NCI-H748 (cell line): ENCODE results near the gene SNRNP35.
"Not testable (repeated sequence)": the region's sequence is repeated elsewhere in the genome, so short reads cannot be mapped to it uniquely, and the experiment has no call there.

ENCODE experiments used
- DNase-seq: peaks from one replicate; lab custom pipeline; 2025; ENCODE audit not compliant: unreplicated experiment; lab: John Stamatoyannopoulos, UW

Gene SNRNP35

DNA sequence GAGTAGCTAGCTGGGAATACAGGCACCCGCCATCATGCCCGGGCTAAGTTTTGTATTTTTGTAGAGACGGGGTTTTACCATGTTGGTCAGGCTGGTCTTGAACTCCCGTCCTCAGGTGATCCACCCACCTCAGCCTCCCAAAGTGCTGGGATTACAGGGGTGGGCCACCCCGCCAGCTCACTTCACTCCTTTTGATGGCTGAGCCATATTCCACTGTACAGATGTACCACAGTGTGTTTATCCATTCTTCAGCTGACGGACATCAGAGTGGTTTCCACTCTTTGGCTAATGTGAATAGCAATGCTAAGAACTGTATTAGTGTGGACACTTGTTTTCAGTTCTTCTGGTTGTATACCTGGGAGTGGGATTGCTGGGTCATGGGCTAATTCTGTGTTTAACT lies 29.5 kb downstream of the SNRNP35 start:
- no peak for DNase-seq

- no peak for DNase-seq
Measured at GRCh38 chr12:123488539-123489230, 30.7 kb downstream of the SNRNP35 start.

- no peak for DNase-seq
Measured at GRCh38 chr12:123489580-123489979, 31.6 kb downstream of the SNRNP35 start.

- DNase-seq, result no peak
Measured at GRCh38 chr12:123490089-123490488, 32.1 kb downstream of the SNRNP35 start.

DNA sequence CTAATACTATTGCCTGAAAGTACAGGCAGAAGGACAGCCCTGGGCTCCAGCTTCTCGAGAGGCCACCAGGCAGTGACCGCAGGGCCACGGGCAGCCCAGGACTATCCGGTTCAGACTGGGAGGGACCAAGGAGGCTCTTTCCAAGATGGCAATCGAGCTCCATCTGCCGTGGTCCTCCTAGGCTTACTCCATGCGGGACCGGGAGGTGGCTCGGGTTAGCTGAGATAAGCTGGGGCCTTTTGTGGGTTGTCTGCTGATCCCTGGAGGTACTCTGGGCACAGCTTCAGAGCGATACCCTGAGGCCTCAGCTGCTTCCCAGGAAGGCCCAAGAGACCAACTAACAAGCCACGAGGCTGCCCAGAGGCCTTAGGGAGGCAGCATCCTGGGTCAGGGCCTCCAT lies 33.1 kb downstream of the SNRNP35 start:
- no peak for DNase-seq

DNA sequence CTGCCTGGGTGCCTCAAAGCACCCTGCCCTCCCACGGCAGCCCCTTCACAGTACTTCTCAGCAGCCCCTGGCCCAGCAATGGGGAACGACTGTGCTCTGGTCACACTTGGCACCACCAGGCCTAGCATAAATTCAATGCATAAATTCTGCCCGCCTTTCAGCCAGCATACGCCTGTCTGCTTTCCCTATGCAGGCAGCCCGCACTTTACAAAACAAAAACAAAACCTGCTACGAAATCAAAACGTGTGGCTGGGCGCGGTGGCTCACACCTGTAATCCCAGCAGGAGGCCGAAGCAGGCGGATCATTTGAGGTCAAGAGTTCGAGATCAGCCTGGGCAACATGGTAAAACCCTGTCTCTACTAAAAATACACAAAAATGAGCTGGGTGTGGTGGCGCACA lies 33.5 kb downstream of the SNRNP35 start:
- no peak for DNase-seq

- DNase-seq, result not testable (repeated sequence)
Measured at GRCh38 chr12:123492339-123493039, 34.5 kb downstream of the SNRNP35 start.

- no peak for DNase-seq
Measured at GRCh38 chr12:123494124-123494851, 36.3 kb downstream of the SNRNP35 start.

GRCh38 chr12:123497065-123497464 lies 39.1 kb downstream of the SNRNP35 start:
- no peak for DNase-seq

- DNase-seq, result no peak
Measured at GRCh38 chr12:123498126-123498825, 40.3 kb downstream of the SNRNP35 start.

DNA sequence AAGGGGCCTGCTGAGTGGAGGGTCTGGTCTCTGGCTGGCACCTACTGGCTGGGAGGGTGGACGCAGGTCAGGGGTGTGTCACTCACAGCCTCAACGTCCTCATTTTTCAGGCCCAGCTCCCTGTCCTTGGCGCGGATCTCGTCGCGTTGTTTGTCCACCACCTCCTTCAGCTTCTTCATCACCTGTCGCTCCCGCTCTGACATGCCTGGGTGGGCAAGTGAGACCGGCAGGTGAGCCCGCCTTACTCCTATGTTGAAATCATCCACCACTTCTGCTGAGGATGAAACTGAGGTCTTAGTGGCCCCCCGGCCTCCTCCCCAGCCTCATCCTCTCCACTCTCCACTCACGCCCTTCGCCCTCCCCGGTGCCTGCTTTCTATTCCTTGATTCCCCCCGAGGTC lies 41.4 kb downstream of the SNRNP35 start:
- no peak for DNase-seq

DNA sequence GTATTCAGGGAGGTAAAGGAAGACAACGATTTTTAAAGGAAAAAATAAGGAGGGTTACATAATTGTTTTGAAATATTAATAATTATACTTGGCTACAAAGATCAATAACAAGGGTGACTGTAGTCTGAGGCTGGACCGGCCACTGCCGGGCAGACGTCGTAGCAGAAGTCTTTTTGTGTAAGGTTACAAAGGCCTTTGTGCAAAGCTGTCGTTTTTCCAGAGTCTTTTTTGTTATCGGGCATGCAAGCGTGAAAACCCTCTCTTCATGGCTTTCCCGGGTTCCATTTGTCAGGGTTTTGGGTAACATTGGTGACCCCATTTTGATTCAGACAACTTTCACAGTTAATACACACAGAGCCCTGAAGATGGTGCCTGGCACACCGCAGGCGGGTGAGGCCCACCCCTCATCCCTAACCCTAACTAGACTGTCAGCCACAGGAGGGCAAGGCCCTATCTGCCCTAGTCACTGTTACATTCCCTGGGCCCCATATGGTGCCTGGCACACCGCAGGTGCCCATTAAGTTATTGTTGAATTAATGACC lies 44.3 kb downstream of the SNRNP35 start:
- DNase-seq, result no peak

- no peak for DNase-seq
Measured at GRCh38 chr12:123506059-123506842, 48.3 kb downstream of the SNRNP35 start.

GRCh38 chr12:123506843-123507236 lies 48.9 kb downstream of the SNRNP35 start:
- no peak for DNase-seq

DNA sequence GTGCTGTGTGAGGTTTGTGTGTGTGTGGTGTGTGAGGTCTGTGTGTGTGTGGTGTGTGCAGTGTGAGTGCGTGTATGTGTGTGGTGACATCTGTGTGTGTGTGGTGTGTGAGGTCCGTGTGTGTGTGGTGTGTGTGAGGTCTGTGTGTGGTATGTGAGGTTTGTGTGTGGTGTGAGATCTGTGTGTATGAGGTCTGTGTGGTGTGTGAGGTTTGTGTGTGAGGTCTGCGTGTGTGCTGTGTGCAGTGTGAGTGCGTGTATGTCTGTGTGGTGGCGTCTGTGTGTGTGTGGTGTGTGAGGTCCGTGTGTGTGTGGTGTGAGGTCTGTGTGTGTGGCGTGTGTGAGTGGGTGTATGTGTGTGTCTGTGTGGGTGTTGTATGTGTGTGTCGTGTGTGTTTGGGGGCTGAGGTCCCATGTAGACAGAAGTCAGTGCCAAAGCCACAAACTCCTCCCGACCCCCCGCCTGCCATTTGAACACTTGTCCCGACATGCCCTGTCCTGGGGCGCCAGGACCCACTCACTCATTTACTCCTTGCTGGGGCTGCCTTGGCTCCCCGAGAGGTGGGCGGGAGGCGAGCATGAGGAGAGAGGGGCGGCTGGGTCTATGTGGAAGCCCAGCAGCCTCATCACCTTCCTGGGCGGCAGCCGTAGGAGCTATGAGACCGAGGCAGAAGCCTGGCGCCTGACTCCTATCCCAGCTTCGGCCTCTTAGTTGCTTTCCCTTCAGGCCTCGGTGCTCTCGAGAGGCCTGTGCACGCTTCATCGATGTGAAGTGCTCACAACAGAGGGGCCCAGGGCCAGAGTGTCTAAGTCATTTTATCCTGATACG lies 55.1 kb downstream of the SNRNP35 start:
- DNase-seq, result no peak

DNA sequence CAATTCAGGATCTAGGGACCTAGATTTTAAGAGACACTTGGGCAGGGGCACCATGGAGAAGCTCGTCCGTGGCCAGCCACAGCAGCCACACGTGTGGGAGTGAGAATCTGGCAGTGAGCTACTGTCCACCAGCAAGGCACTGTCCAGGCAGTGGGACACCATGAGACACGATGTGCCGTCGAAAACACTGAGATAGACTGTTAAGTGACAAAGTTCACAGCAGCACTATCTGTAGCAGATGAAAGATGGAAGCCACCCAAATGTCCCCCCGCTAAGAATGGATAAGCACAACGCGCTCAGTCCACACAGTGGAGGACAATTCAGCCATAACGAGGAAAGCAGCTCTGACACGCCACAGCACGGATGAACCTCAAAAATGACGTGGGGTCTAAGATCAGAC lies 55.9 kb downstream of the SNRNP35 start:
- no peak for DNase-seq

GRCh38 chr12:123514582-123515221 lies 56.8 kb downstream of the SNRNP35 start:
- DNase-seq, result not testable (repeated sequence)

DNA sequence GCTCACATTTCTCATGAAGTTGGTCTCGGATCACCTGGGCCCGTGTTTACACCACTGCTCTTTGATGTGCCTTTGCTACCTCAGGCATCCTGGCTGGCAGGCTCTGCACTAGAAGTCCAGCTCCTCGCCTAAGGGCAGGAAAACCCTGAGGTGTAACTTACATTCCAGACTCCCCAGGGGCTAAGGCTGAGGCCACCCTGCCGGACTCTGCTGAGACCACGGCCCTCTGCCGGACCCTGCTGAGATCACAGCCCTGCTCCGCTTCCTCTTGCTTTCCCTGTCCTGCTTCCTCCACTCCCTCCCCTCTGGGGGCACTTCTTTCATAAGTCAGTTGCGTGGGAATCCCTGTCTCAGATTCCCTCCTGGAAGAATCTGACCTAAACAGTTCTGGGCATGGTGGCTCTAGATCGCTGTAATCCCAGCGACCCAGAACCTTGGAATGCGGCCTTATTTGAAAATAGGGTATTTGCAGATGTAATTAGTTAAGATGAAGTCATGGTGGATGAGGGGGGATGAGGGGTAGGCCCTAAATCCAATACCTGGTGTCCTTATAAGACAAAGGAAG lies 58.4 kb downstream of the SNRNP35 start:
- DNase-seq, result no peak
